HCT116 (cell line): ENCODE data around the gene ACOT9. TPM values are rescaled to one million over a fixed set of nuclear protein-coding genes. Genes with fewer than 3 reads are reported as not detected.

ENCODE experiments used
- ATAC-seq: fragments of 200-7000 bp; cut with Tn5 transposase; 2 replicates; pipeline ENCODE4 v1.9.1; 2020; ENCODE audit warnings: mild to moderate bottlenecking, moderate library complexity
- BruUV-seq: library from RNA; stranded (reverse); fragments of 400-500 nt; replicated peaks from 2 replicates; lab custom pipeline; 2021; lab: Mats Ljungman, UMichigan
- CTCF ChIA-PET: fragments of 300-600 bp; sonication (Branson Sonifier 250); formaldehyde crosslinking; loops from one replicate; lab custom pipeline; 2021; ENCODE audit warnings: antibody characterized with exemption; lab: Charles Lee
- POLR2A ChIA-PET: fragments of 300-600, 350-600 bp; sonication (Branson Sonifier 250); formaldehyde crosslinking; loops from one replicate; lab custom pipeline; 2021; ENCODE audit warnings: antibody characterized with exemption; lab: Charles Lee
- RAD21 ChIA-PET, 2 experiments: fragments of 300-600 bp; sonication (Branson Sonifier 250); formaldehyde crosslinking; loops; one replicate each; lab custom pipeline; 2023; ENCODE audit warnings: low total read pairs in 2 of 2; ENCODE audit not compliant: uncharacterized antibody in 2 of 2, unreplicated experiment in 2 of 2, low non-redundant PET in 1 of 2; lab: Charles Lee
- DNase-seq: peaks from one replicate; pipeline ENCODE4 v3.0.0-alpha.2; 2010; ENCODE audit warnings: low read depth, low spot score
- H2AFZ ChIP-seq: fragments of 200-600 bp; shearing (Covaris generic), sonication (generic); 2 replicates; pipeline ENCODE4 v1.6.1; 2017; ENCODE audit warnings: low read depth, mixed run types, mixed read lengths, antibody characterized with exemption, low read length; ENCODE audit not compliant: poor library complexity, severe bottlenecking
- H3K27ac ChIP-seq: 2 replicates; pipeline ENCODE4 v1.5.1; 2012; ENCODE audit warnings: low read depth, low read length
- H3K27me3 ChIP-seq: fragments of 200-600 bp; sonication (generic); 2 replicates; pipeline ENCODE4 v1.6.1; 2016; ENCODE audit warnings: mixed run types, low read length, mixed read lengths; ENCODE audit not compliant: insufficient read depth
- H3K36me3 ChIP-seq, 2 experiments: fragments of 200-500 bp in 1 of 2; fragments of 200-600 bp in 1 of 2; sonication (Bioruptor generic) in 1 of 2; sonication (generic) in 1 of 2; 2 replicates each; pipeline versions ENCODE4 v1.5.1 to v1.6.1; 2014 to 2016; ENCODE audit warnings: low read length in 2 of 2, inconsistent platforms in 1 of 2, mixed read lengths in 1 of 2, mixed run types in 1 of 2; ENCODE audit not compliant: insufficient read depth in 2 of 2, control insufficient read depth in 1 of 2
- H3K4me1 ChIP-seq, 2 experiments: fragments of 200-600 bp in 1 of 2; sonication (generic) in 1 of 2; 2 replicates each; pipeline versions ENCODE4 v1.5.1 to v1.6.1; 2012 to 2017; ENCODE audit warnings: low read length in 2 of 2, inconsistent platforms in 1 of 2, mild to moderate bottlenecking in 1 of 2, mixed read lengths in 1 of 2, mixed run types in 1 of 2, moderate library complexity in 1 of 2; ENCODE audit not compliant: insufficient read depth in 2 of 2, control insufficient read depth in 1 of 2
- H3K4me2 ChIP-seq: fragments of 200-600 bp; sonication (generic); 2 replicates; pipeline ENCODE4 v1.6.1; 2017; ENCODE audit warnings: mixed run types, low read length, mixed read lengths
- H3K4me3 ChIP-seq, 2 experiments: fragments of 200-600 bp in 1 of 2; sonication (generic) in 1 of 2; replicated peaks in 1 of 2; 2 replicates each; pipeline ENCODE4 v1.5.1; 2011 to 2016; ENCODE audit warnings: low read length in 2 of 2, control low read depth in 1 of 2, low read depth in 1 of 2, mild to moderate bottlenecking in 1 of 2, mixed read lengths in 1 of 2, mixed run types in 1 of 2
- H3K79me2 ChIP-seq: fragments of 200-600 bp; sonication (generic); 2 replicates; pipeline ENCODE4 v1.6.1; 2017; ENCODE audit warnings: mild to moderate bottlenecking, mixed run types, low read length, moderate library complexity, mixed read lengths; ENCODE audit not compliant: insufficient read depth
- H3K9ac ChIP-seq: fragments of 200-600 bp; sonication (generic); 2 replicates; pipeline ENCODE4 v1.6.1; 2016; ENCODE audit warnings: low read length, mixed read lengths
- H3K9me2 ChIP-seq: fragments of 200-600 bp; sonication (generic), shearing (Covaris generic); 2 replicates; pipeline ENCODE4 v1.6.1; 2017; ENCODE audit warnings: mixed run types, mild to moderate bottlenecking, moderate library complexity; ENCODE audit not compliant: insufficient read depth
- H3K9me3 ChIP-seq, 2 experiments: fragments of 200-500 bp in 1 of 2; fragments of 200-600 bp in 1 of 2; sonication (Bioruptor generic) in 1 of 2; sonication (generic) in 1 of 2; 2 replicates each; pipeline ENCODE4 v1.6.1; 2014 to 2017; ENCODE audit warnings: low read length in 2 of 2, mixed read lengths in 2 of 2, inconsistent platforms in 1 of 2, low read depth in 1 of 2, mild to moderate bottlenecking in 1 of 2, mixed run types in 1 of 2, moderate library complexity in 1 of 2; ENCODE audit not compliant: control insufficient read depth in 1 of 2, insufficient read depth in 1 of 2
- H4K20me1 ChIP-seq: fragments of 200-600 bp; sonication (generic), shearing (Covaris generic); 2 replicates; pipeline ENCODE4 v1.6.1; 2017; ENCODE audit warnings: mixed run types, mild to moderate bottlenecking, moderate library complexity; ENCODE audit not compliant: insufficient read depth
- CEBPB ChIP-seq: IDR thresholded peaks from 2 replicates; pipeline ENCODE4 v1.6.1; 2012; ENCODE audit warnings: low read depth
- EZH2 ChIP-seq: fragments of 200-600 bp; sonication (generic); IDR thresholded peaks from 2 replicates; pipeline ENCODE4 v1.6.1; 2017; ENCODE audit warnings: antibody characterized with exemption, mixed run types
- EZH2phosphoT487 ChIP-seq: fragments of 200-600 bp; IDR thresholded peaks from 2 replicates; pipeline ENCODE4 v1.6.1; 2018; ENCODE audit warnings: antibody characterized with exemption, borderline replicate concordance
- POLR2A ChIP-seq: IDR thresholded peaks from 2 replicates; pipeline ENCODE4 v1.7.0; 2011; ENCODE audit warnings: borderline replicate concordance; ENCODE audit not compliant: insufficient read depth, insufficient read length; ENCODE audit errors: extremely low read depth
- POLR2AphosphoS5 ChIP-seq: IDR thresholded peaks from 2 replicates; pipeline ENCODE4 v1.6.1; 2011; ENCODE audit warnings: mild to moderate bottlenecking, low read depth, low read length, moderate library complexity
- REST ChIP-seq: IDR thresholded peaks from 2 replicates; pipeline ENCODE4 v1.6.1; 2012; ENCODE audit warnings: low read depth
- SP1 ChIP-seq: IDR thresholded peaks from 2 replicates; pipeline ENCODE4 v1.6.1; 2012; ENCODE audit warnings: low read depth
- SRF ChIP-seq: IDR thresholded peaks from 2 replicates; pipeline ENCODE4 v1.6.1; 2012; ENCODE audit warnings: low read depth
- TCF7L2 ChIP-seq: IDR thresholded peaks from 2 replicates; pipeline ENCODE4 v1.7.0; 2011; ENCODE audit warnings: borderline replicate concordance, inconsistent platforms; ENCODE audit not compliant: insufficient read depth, insufficient read length; ENCODE audit errors: extremely low read depth
- YY1 ChIP-seq: IDR thresholded peaks from 2 replicates; pipeline ENCODE4 v1.6.1; 2011; ENCODE audit warnings: low read length, low read depth, moderate library complexity, mild to moderate bottlenecking; ENCODE audit not compliant: insufficient replicate concordance; ENCODE audit errors: extremely low read depth
- ZBTB33 ChIP-seq: IDR thresholded peaks from 2 replicates; pipeline ENCODE4 v1.6.1; 2011; ENCODE audit warnings: mild to moderate bottlenecking, low read length, moderate library complexity; ENCODE audit not compliant: insufficient replicate concordance; ENCODE audit errors: extremely low read depth
- intact Hi-C: fragments of 100-400 bp; cut with micrococcal nuclease; formaldehyde crosslinking; loops from 2 replicates; pipeline ENCODE4 v1.10.0; 2022
- total RNA-seq: library from RNA; stranded (reverse); gene quantifications from one replicate; pipeline ENCODE4 v1.2.1, GENCODE V29; 2021; ENCODE audit not compliant: unreplicated experiment

ACOT9 gene
- total RNA-seq, 1 experiment from 2014 or later: 59.7 TPM

- Histone ChIP-seq H3K9ac (no peak overlapping the region), H2AFZ (no peak overlapping the region), H3K36me3 (peaks cover 15 to 17% of the 10 kb centered on the region in 2 experiments), H3K9me2 (no peaks in the 10 kb centered on the region), H3K4me1 (no peaks in the 10 kb centered on the region), H4K20me1 (no peaks in the 10 kb centered on the region), H3K4me3 (no peak overlapping the region), H3K79me2 (peaks cover 33% of the 10 kb centered on the region), H3K4me2 (no peak overlapping the region), H3K27ac (no peak overlapping the region), H3K9me3 (no peaks in the 10 kb centered on the region), H3K27me3 (no peaks in the 10 kb centered on the region)
- no TSS peak for BruUV-seq
- intact Hi-C loops: no loop called here
- ATAC-seq: no peak
- TF ChIP-seq YY1: no peak
- no peak for TF ChIP-seq SRF
- no peak for TF ChIP-seq TCF7L2
- no peak for TF ChIP-seq POLR2A
- TF ChIP-seq CEBPB: no peak
- no peak for TF ChIP-seq EZH2phosphoT487
- no peak for TF ChIP-seq REST
- TF ChIP-seq ZBTB33: no peak
- TF ChIP-seq POLR2AphosphoS5: no peak
- TF ChIP-seq SP1: no peak
- TF ChIP-seq EZH2: no peak
- ChIA-PET CTCF (no interaction called here), RAD21 (no interaction called here), POLR2A (no interaction called here)
- no peak for DNase-seq
Observed at GRCh38 chrX:23732704-23733103, 10.4 kb downstream of the ACOT9 start.
